Gastroesophageal sphincter (tissue), 4 donors: ENCODE results near the gene LRRC15. TPM values are rescaled to one million over a fixed set of nuclear protein-coding genes. Genes with fewer than 3 reads are reported as not detected.

Experiments
- ATAC-seq: fragments of 150-250 bp; one replicate; pipeline ENCODE4 v1.9.1; 2016; ENCODE audit warnings: mild to moderate bottlenecking, moderate library complexity
- H3K27ac ChIP-seq, 4 donors: fragments of 200-600 bp; sonication (generic) in 3 of 4; 1 replicate in 3 of 4; 2 replicates in 1 of 4; pipeline ENCODE4 v1.5.1; 2016 to 2019
- H3K27me3 ChIP-seq: fragments of 200-600 bp; sonication (generic); one replicate; pipeline ENCODE4 v1.5.1; 2019
- H3K36me3 ChIP-seq, 2 donors: fragments of 200-600 bp; sonication (generic); one replicate each; pipeline ENCODE4 v1.5.1; 2019; ENCODE audit warnings: control low read depth in 1 of 2
- H3K4me1 ChIP-seq, 3 donors: fragments of 200-600 bp; sonication (generic); 1 replicate in 2 of 3; 2 replicates in 1 of 3; pipeline ENCODE4 v1.5.1; 2016 to 2019; ENCODE audit warnings: control low read depth in 2 of 3
- H3K4me3 ChIP-seq, 2 donors: fragments of 200-600 bp; sonication (generic); one replicate each; pipeline ENCODE4 v1.5.1; 2019; ENCODE audit warnings: mild to moderate bottlenecking in 1 of 2, moderate library complexity in 1 of 2
- H3K9me3 ChIP-seq, 3 donors: fragments of 200-600 bp; sonication (generic); one replicate each; pipeline ENCODE4 v1.5.1; 2017 to 2019; ENCODE audit warnings: control low read depth in 2 of 3
- CTCF ChIP-seq, 4 experiments: fragments of 200-600 bp in 2 of 4; fragments of 450-650 bp in 2 of 4; sonication (generic) in 1 of 4; IDR thresholded peaks; one replicate each; pipeline ENCODE4 v1.5.1; 2017 to 2019; ENCODE audit warnings: antibody characterized with exemption in 4 of 4, mild to moderate bottlenecking in 2 of 4, moderate library complexity in 2 of 4
- EP300 ChIP-seq: sonication (generic); formaldehyde crosslinking; IDR thresholded peaks from one replicate; pipeline ENCODE4 v1.6.1; 2017; ENCODE audit warnings: antibody characterized with exemption, mild to moderate bottlenecking
- POLR2A ChIP-seq, 2 donors: fragments of 450-650 bp; IDR thresholded peaks; one replicate each; pipeline ENCODE4 v1.6.1; 2017; ENCODE audit warnings: antibody characterized with exemption in 2 of 2, mild to moderate bottlenecking in 2 of 2, moderate library complexity in 1 of 2
- POLR2AphosphoS5 ChIP-seq: sonication (generic); formaldehyde crosslinking; IDR thresholded peaks from one replicate; pipeline ENCODE4 v1.6.1; 2017; ENCODE audit warnings: antibody characterized with exemption
- WGBS, 2 donors: methylation state at CpG; one replicate each; pipeline ENCODE4 v1.1.5; 2018; ENCODE audit warnings: low coverage in 1 of 2; 5-methylcytosine and 5-hydroxymethylcytosine counted together
- total RNA-seq, 4 donors: library from RNA; depleted of rRNA; stranded (reverse); fragments of >200 nt; gene quantifications; one replicate each; pipeline ENCODE4 v1.1.0, GENCODE V29; 2016

LRRC15 gene
- total RNA-seq, 4 donors from 2014 or later, result 0.42 to 0.67 (median 0.49) TPM; not detected in 1

- H3K4me3 ChIP-seq, result no peak overlapping the region
- H3K36me3 ChIP-seq, result no peaks in the 10 kb centered on the region
- WGBS, 2 donors, result 50 to 90% methylated on average over 1 to 2 of the region's 2 CpGs
- no peak for TF ChIP-seq POLR2A (IDR thresholded peaks at IDR 0.05)
- no peak for TF ChIP-seq EP300
- no peak for TF ChIP-seq CTCF (IDR thresholded peaks at IDR 0.05)
- TF ChIP-seq POLR2AphosphoS5, result no peak
- H3K4me1 ChIP-seq, result no peaks in the 10 kb centered on the region
- no peaks in the 10 kb centered on the region for H3K9me3 ChIP-seq
- H3K27me3 ChIP-seq, result peaks cover 21% of the 10 kb centered on the region
- no peak overlapping the region for H3K27ac ChIP-seq
- no peak for ATAC-seq
Measured at GRCh38 chr3:194343561-194343893, 26.0 kb downstream of the LRRC15 start.

DNA sequence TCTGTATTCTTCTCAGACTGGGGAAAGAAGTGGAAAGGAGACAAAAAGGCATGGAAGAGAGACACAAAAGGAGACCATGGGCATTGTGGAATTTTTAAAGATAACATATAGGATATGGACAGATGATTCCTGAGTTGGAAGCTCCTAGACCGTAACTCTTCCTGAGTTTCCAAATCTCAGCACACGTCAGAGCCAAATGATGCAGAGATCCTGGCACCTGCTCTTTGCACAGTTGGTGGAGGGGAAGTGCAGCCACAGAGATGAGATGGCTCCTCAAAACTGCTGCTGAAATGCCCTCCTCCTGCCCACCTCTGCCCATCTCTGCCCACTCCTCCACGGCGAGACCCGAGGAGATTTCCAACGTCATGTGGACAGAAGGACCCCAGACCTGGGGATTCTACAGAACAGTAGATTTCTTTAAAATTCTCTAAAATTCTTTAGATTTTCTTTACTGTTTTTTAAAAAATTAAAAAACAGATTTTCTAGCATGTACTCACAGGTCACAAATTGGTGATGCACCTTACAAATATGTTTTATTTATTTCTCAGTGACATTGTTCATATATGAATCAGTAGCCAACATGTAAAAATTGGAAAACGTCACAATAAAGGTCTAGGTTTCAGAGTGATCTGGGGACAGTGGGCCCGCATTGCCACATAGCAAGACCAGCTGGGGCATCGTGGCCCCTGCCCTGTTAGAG, 26.5 kb downstream of the LRRC15 start:
- TF ChIP-seq POLR2A (IDR thresholded peaks at IDR 0.05), result no peak
- H3K4me3 ChIP-seq, result no peak overlapping the region

GRCh38 chr3:194340757-194341400, 28.7 kb downstream of the LRRC15 start:
- Histone ChIP-seq H3K4me3 (no peak overlapping the region), H3K27ac (no peak overlapping the region), H3K9me3 (no peaks in the 10 kb centered on the region), H3K4me1 (no peaks in the 10 kb centered on the region), H3K36me3 (no peaks in the 10 kb centered on the region), H3K27me3 (peaks cover 34% of the 10 kb centered on the region)
- 100% methylated on average over 1 to 2 of the region's 24 CpGs for WGBS, 2 donors
- no peak for ATAC-seq
- no peak for TF ChIP-seq POLR2AphosphoS5
- TF ChIP-seq CTCF (IDR thresholded peaks at IDR 0.05), result no peak
- TF ChIP-seq POLR2A (IDR thresholded peaks at IDR 0.05), result no peak
- TF ChIP-seq EP300, result no peak

More for the DNA sequence above, 26.5 kb downstream of the LRRC15 start:
- WGBS, 2 donors, result 57 to 75% methylated on average over 3 to 9 of the region's 9 CpGs
- Histone ChIP-seq H3K4me1 (no peaks in the 10 kb centered on the region), H3K36me3 (no peaks in the 10 kb centered on the region), H3K9me3 (no peaks in the 10 kb centered on the region), H3K27me3 (peaks cover 21% of the 10 kb centered on the region), H3K27ac (no peak overlapping the region)
- no peak for ATAC-seq

GRCh38 chr3:194339840-194340239, 29.7 kb downstream of the LRRC15 start:
- WGBS, 2 donors, result 55 to 67% methylated on average over 5 of the region's 5 CpGs

DNA sequence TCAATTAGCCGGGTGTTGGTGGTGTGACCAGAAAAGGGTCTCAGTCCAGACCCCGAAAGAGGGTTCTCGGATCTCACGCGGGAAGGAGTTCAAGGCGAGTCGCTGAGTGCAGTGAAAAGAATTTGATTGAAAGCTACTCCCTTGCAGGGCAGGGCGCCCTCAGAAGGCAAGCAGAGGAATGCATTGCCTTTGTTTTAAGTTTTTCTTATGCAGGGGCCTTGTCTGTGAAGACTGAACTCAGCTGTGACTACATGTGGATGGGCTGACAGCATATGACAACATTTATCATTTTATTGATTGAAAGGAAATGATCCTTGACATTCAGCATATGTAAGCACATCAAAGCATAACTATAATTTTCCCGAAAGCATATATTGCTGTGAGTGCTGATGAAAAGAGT, 30.2 kb downstream of the LRRC15 start:
- H3K27me3 ChIP-seq, result peaks cover 21% of the 10 kb centered on the region
- no peaks in the 10 kb centered on the region for H3K9me3 ChIP-seq
- H3K36me3 ChIP-seq, result no peaks in the 10 kb centered on the region
- H3K27ac ChIP-seq, result no peak overlapping the region
- no peak overlapping the region for H3K4me3 ChIP-seq
- no peaks in the 10 kb centered on the region for H3K4me1 ChIP-seq
- no peak for ATAC-seq
- 72 to 86% methylated on average over 1 to 4 of the region's 9 CpGs for WGBS, 2 donors
- TF ChIP-seq POLR2A (IDR thresholded peaks at IDR 0.05) (no peak), EP300 (no peak), CTCF (IDR thresholded peaks at IDR 0.05) (no peak)

More at GRCh38 chr3:194339840-194340239, 29.7 kb downstream of the LRRC15 start:
- no peak for TF ChIP-seq EP300
- TF ChIP-seq POLR2AphosphoS5, result no peak
- no peaks in the 10 kb centered on the region for H3K9me3 ChIP-seq
- no peaks in the 10 kb centered on the region for H3K36me3 ChIP-seq
- no peak overlapping the region for H3K4me3 ChIP-seq
- H3K27ac ChIP-seq, result no peak overlapping the region
- no peaks in the 10 kb centered on the region for H3K4me1 ChIP-seq
- H3K27me3 ChIP-seq, result peaks cover 24% of the 10 kb centered on the region
- ATAC-seq, result no peak
